Keratinocyte (primary cell): ENCODE measurements around the gene TBCB. TPM values are rescaled to one million over a fixed set of nuclear protein-coding genes. Genes with fewer than 3 reads are reported as not detected.

Experiments
- DNase-seq: peaks from one replicate; pipeline ENCODE4 v3.0.0-alpha.2; 2011; ENCODE audit warnings: low read depth, missing footprints, low spot score
- FAIRE-seq: peaks from 2 replicates; lab custom pipeline; 2011; peaks lifted over from hg19 to GRCh38; lab: Jason Lieb, UNC
- H2AFZ ChIP-seq: 2 replicates; pipeline ENCODE4 v1.6.0; 2012; ENCODE audit warnings: low read length, control low read depth, inconsistent platforms; ENCODE audit not compliant: control insufficient read depth
- H3K27ac ChIP-seq: 2 replicates; pipeline ENCODE4 v1.5.1; 2011; ENCODE audit warnings: low read length; ENCODE audit not compliant: control insufficient read depth, insufficient read depth
- H3K27me3 ChIP-seq: 3 replicates; pipeline ENCODE4 v1.6.0; 2011; ENCODE audit warnings: low read length; ENCODE audit not compliant: control insufficient read depth, insufficient read depth; ENCODE audit errors: extremely low read depth
- H3K36me3 ChIP-seq, 2 experiments: 2 replicates in 1 of 2; 3 replicates in 1 of 2; pipeline ENCODE4 v1.5.1; 2011; ENCODE audit warnings: low read length in 2 of 2, mild to moderate bottlenecking in 1 of 2; ENCODE audit not compliant: control insufficient read depth in 2 of 2, insufficient read depth in 2 of 2; ENCODE audit errors: extremely low read depth in 1 of 2
- H3K4me1 ChIP-seq: 3 replicates; pipeline ENCODE4 v1.5.1; 2011; ENCODE audit warnings: low read length; ENCODE audit not compliant: control insufficient read depth, insufficient read depth; ENCODE audit errors: extremely low read depth
- H3K4me2 ChIP-seq: 3 replicates; pipeline ENCODE4 v1.6.0; 2011; ENCODE audit warnings: low read depth, low read length; ENCODE audit not compliant: control insufficient read depth, insufficient read depth; ENCODE audit errors: extremely low read depth
- H3K4me3 ChIP-seq, 3 experiments: fragments of 200-600 bp in 1 of 3; sonication (generic) in 1 of 3; 2 replicates in 2 of 3; 3 replicates in 1 of 3; pipeline ENCODE4 v1.5.1; 2011 to 2016; ENCODE audit warnings: low read length in 3 of 3, mild to moderate bottlenecking in 3 of 3, control low read depth in 2 of 3, inconsistent platforms in 1 of 3, low read depth in 1 of 3, mixed read lengths in 1 of 3, mixed run types in 1 of 3, moderate library complexity in 1 of 3; ENCODE audit not compliant: control insufficient read depth in 2 of 3, insufficient read depth in 2 of 3; ENCODE audit errors: extremely low read depth in 1 of 3
- H3K79me2 ChIP-seq: 2 replicates; pipeline ENCODE4 v1.6.0; 2012; ENCODE audit warnings: low read length; ENCODE audit not compliant: control insufficient read depth, insufficient read depth
- H3K9ac ChIP-seq: 3 replicates; pipeline ENCODE4 v1.6.0; 2011; ENCODE audit warnings: low read length; ENCODE audit not compliant: control insufficient read depth, insufficient read depth; ENCODE audit errors: extremely low read depth
- H3K9me1 ChIP-seq: 3 replicates; pipeline ENCODE4 v1.6.0; 2011; ENCODE audit warnings: low read length; ENCODE audit not compliant: control insufficient read depth, insufficient read depth; ENCODE audit errors: extremely low read depth
- H3K9me3 ChIP-seq: 2 replicates; pipeline ENCODE4 v1.5.1; 2012; ENCODE audit warnings: low read depth, low read length; ENCODE audit not compliant: control insufficient read depth
- H4K20me1 ChIP-seq: 3 replicates; pipeline ENCODE4 v1.6.0; 2011; ENCODE audit warnings: low read length; ENCODE audit not compliant: control insufficient read depth, insufficient read depth; ENCODE audit errors: extremely low read depth
- EZH2 ChIP-seq: IDR thresholded peaks from one replicate; pipeline ENCODE4 v1.6.1; 2012; ENCODE audit warnings: inconsistent platforms, mild to moderate bottlenecking, low read length, moderate library complexity
- dilution Hi-C: fragments of 300-500 bp; cut with MboI; formaldehyde crosslinking; loops from one replicate; pipeline ENCODE4 v1.7.0; 2020; ENCODE audit warnings: low sequenced_read_pairs; ENCODE audit not compliant: extremely low pct_ligation_motif_present
- polyA plus RNA-seq, 5 experiments: library from polyadenylated mRNA; depleted of rRNA in 3 of 5; stranded (reverse) in 3 of 5; stranded (forward) in 1 of 5; unstranded in 1 of 5; fragments of >200 nt; gene quantifications; 1 replicate in 1 of 5; 2 replicates in 3 of 5; 3 replicates in 1 of 5; pipeline versions ENCODE4 v1.2.1 to v1.2.3, GENCODE V29; 2011 to 2012; ENCODE audit warnings: missing spikeins in 2 of 5, low read depth in 1 of 5, low replicate concordance in 1 of 5
- TF ChIP-seq, protein P1 (sequence below), 3 experiments: IDR thresholded peaks in 1 of 3; conservative IDR thresholded peaks in 1 of 3; optimal IDR thresholded peaks in 1 of 3; 2 replicates in 2 of 3; 3 replicates in 1 of 3; pipeline versions ENCODE3 to v1.5.1; 2011; ENCODE audit warnings: low read length in 3 of 3, mild to moderate bottlenecking in 3 of 3, moderate library complexity in 2 of 3, control low read depth in 1 of 3, inconsistent platforms in 1 of 3; ENCODE audit not compliant: insufficient read depth in 2 of 3; ENCODE audit errors: extremely low read depth in 1 of 3

TBCB gene
- polyA plus RNA-seq, 1 donor (not counting 4 experiments of a cell fraction or from before 2014, with no cell fraction given), result 183 TPM

DNA sequence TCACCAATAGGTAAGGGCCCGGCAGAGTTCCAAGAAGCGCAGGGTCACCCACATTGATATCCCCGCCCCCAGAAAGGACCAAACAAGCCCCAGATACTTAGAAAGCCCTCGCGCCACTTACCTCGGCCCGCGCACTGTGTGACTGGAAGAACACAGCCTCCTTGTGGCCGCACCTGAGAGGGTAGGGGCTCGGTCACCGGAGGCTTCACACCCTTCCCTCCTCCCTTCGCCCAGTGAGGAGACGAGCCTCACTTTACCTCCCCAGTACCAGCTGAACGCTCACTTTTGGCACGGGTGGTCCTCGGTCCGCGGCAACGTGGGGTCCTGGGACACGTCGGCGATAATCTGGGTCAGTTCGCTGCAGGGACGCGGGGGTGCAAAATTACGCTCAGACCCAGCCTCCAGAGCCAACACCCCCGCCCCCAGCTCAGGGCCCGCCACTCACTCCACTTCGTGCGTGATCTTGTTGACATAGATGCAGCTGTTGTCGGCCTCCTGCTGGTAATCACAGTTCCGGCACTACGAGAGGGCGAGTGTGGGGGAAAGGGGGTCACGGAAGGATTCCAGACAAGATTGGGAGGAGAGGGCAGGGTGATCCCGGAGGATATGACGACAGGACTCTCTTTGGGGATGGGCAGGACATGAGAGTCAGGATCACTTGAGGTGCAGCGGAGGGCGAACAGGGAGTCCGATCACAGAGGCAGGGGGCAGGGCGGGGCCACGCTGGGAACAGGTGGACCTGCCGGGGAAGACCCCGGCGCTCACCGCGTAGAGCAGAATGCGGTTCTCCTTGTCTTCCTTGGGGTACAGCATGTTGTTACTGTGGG lies 1.2 kb upstream of the TBCB start:
- DNase-seq, result no peak
- Histone ChIP-seq H3K27me3 (no peaks in the 10 kb centered on the region), H3K9me1 (no peaks in the 10 kb centered on the region), H3K9me3 (no peaks in the 10 kb centered on the region), H3K4me2 (peak overlapping the region; percentile 97), H3K9ac (peak overlapping the region; percentile 93), H3K4me1 (peaks cover 10% of the 10 kb centered on the region), H3K79me2 (peaks cover 19% of the 10 kb centered on the region), H3K4me3 (peak overlapping the region; percentile 83 to 97 (median 94)), H4K20me1 (peaks cover 3% of the 10 kb centered on the region), H3K27ac (peak overlapping the region; percentile 90), H2AFZ (peak overlapping the region; percentile 91), H3K36me3 (peaks cover 13 to 18% of the 10 kb centered on the region in 2 experiments)
- TF ChIP-seq, protein P1, sequence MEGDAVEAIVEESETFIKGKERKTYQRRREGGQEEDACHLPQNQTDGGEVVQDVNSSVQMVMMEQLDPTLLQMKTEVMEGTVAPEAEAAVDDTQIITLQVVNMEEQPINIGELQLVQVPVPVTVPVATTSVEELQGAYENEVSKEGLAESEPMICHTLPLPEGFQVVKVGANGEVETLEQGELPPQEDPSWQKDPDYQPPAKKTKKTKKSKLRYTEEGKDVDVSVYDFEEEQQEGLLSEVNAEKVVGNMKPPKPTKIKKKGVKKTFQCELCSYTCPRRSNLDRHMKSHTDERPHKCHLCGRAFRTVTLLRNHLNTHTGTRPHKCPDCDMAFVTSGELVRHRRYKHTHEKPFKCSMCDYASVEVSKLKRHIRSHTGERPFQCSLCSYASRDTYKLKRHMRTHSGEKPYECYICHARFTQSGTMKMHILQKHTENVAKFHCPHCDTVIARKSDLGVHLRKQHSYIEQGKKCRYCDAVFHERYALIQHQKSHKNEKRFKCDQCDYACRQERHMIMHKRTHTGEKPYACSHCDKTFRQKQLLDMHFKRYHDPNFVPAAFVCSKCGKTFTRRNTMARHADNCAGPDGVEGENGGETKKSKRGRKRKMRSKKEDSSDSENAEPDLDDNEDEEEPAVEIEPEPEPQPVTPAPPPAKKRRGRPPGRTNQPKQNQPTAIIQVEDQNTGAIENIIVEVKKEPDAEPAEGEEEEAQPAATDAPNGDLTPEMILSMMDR (optimal IDR thresholded peaks at IDR 0.05 in 1 of 3, IDR thresholded peaks at IDR 0.05 in 1 of 3, conservative IDR thresholded peaks at IDR 0.05 in 1 of 3; ENCODE audit: extremely low read depth in 1 of 3, insufficient read depth in 2 of 3, low read length in 3 of 3), result peak; percentile 28 to 50 (median 42)
- no peak for TF ChIP-seq EZH2
- FAIRE-seq, result no peak
- dilution Hi-C loops, result no loop called here

DNA sequence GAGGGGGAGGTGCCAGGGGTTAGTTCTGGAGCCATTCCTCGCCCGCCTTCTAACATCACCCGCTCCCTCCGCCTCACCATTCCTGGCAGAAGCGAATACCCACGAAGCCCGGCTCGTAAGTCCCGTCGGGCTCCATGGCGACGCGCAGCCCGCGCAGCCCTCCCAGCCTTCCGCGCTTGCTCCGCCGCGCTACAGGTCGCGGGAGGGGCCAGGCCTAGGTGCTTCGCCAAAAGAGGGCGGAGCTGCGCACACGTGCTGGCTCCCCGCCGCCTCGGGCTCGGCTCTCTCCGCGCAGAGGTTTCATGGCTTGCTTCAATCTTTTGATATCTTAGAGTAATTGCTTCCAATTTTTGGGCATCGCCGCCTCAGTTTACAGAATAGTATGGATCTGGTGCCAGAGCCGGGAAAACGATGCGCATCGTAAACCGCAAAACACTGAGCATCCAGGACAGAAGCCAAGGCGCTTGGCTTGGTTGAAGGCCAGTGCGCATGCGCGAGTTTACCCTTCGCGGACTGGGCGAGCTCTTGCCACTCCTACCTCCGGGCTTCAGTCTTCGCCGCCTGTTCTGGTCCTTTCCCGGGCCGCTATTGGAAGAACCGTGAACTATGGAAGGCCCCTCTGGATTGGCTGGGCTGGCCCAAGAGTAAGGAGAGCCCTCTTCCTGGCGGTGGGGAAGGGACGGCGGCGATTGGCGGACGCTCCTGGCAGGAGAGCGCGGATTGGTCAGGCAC lies 381 bp upstream of the TBCB start, which contains the start of gene POLR2I:
Gene POLR2I, minus strand, starts transcription at position 155 of the 732 bp plus-strand sequence. Its CDS starts 19 bp downstream, at position 136.
- peak within 1 kb of the TSS; percentile 91 for H2AFZ ChIP-seq
- H3K9me1 ChIP-seq, result no peaks in the 10 kb centered on the region
- H3K4me3 ChIP-seq, result peak within 1 kb of the TSS; percentile 83 to 97 (median 94)
- peaks cover 10% of the 10 kb centered on the region for H3K4me1 ChIP-seq
- peaks cover 3% of the 10 kb centered on the region for H4K20me1 ChIP-seq
- H3K79me2 ChIP-seq, result peaks cover 19% of the 10 kb centered on the region
- peak; percentile 72 for FAIRE-seq
- H3K36me3 ChIP-seq, result peaks cover 14 to 21% of the 10 kb centered on the region in 2 experiments
- no peaks in the 10 kb centered on the region for H3K9me3 ChIP-seq
- TF ChIP-seq, protein P1 (optimal IDR thresholded peaks at IDR 0.05 in 1 of 3, IDR thresholded peaks at IDR 0.05 in 1 of 3, conservative IDR thresholded peaks at IDR 0.05 in 1 of 3; ENCODE audit: extremely low read depth in 1 of 3, insufficient read depth in 2 of 3, low read length in 3 of 3), result no peak
- TF ChIP-seq EZH2, result no peak
- H3K27me3 ChIP-seq, result no peaks in the 10 kb centered on the region
- DNase-seq, result peak; percentile 99
- peak within 1 kb of the TSS; percentile 90 for H3K27ac ChIP-seq
- peak within 1 kb of the TSS; percentile 93 for H3K9ac ChIP-seq
- peak within 1 kb of the TSS; percentile 97 for H3K4me2 ChIP-seq
- dilution Hi-C loops, result no loop called here
